Upper lobe of left lung (tissue), 6 donors: ENCODE data around the gene GPC1. TPM values are rescaled to one million over a fixed set of nuclear protein-coding genes. Genes with fewer than 3 reads are reported as not detected.

Experiments used
- ATAC-seq, 2 donors: fragments of 200-7000 bp; cut with Tn5 transposase; one replicate each; pipeline ENCODE4 v1.9.1; 2022; ENCODE audit warnings: mild to moderate bottlenecking in 2 of 2, moderate library complexity in 2 of 2; ENCODE audit not compliant: low FRiP score in 2 of 2
- DNase-seq, 2 donors: peaks; one replicate each; pipeline ENCODE4 v3.0.0-alpha.2; 2019 to 2020
- H3K27ac ChIP-seq, 4 donors: fragments of 200-600 bp; sonication (generic); one replicate each; pipeline ENCODE4 v1.5.1; 2016 to 2019
- H3K27me3 ChIP-seq, 4 donors: fragments of 200-600 bp; sonication (generic); one replicate each; pipeline ENCODE4 v1.5.1; 2017 to 2019
- H3K36me3 ChIP-seq, 4 donors: fragments of 200-600 bp; sonication (generic); one replicate each; pipeline ENCODE4 v1.5.1; 2016 to 2019
- H3K4me1 ChIP-seq, 4 donors: fragments of 200-600 bp; sonication (generic); one replicate each; pipeline ENCODE4 v1.5.1; 2018 to 2019
- H3K4me3 ChIP-seq, 4 donors: fragments of 200-600 bp; sonication (generic); one replicate each; pipeline ENCODE4 v1.5.1; 2017 to 2019; ENCODE audit warnings: mild to moderate bottlenecking in 2 of 4, moderate library complexity in 1 of 4
- H3K9me3 ChIP-seq, 4 donors: fragments of 200-600 bp; sonication (generic); one replicate each; pipeline ENCODE4 v1.5.1; 2018 to 2019
- EP300 ChIP-seq, 4 donors: sonication (generic); formaldehyde crosslinking; IDR thresholded peaks; one replicate each; pipeline ENCODE4 v1.5.1; 2017; ENCODE audit warnings: antibody characterized with exemption in 4 of 4, control low read depth in 2 of 4
- POLR2A ChIP-seq, 4 donors: fragments of 450-650 bp; IDR thresholded peaks; one replicate each; pipeline ENCODE4 v1.5.1; 2016 to 2017; ENCODE audit warnings: antibody characterized with exemption in 4 of 4, mild to moderate bottlenecking in 2 of 4
- POLR2AphosphoS5 ChIP-seq, 2 donors: sonication (generic); formaldehyde crosslinking; IDR thresholded peaks; one replicate each; pipeline ENCODE4 v1.5.1; 2017; ENCODE audit warnings: antibody characterized with exemption in 2 of 2
- WGBS, 2 donors: methylation state at CpG; one replicate each; pipeline ENCODE4 v1.1.5; 2017 to 2018; 5-methylcytosine and 5-hydroxymethylcytosine counted together
- total RNA-seq, 6 donors: library from RNA; depleted of rRNA in 4 of 6; stranded (reverse); fragments of >200 nt in 4 of 6; gene quantifications; one replicate each; pipeline versions ENCODE4 v1.1.0 to v1.2.1, GENCODE V29; 2016 to 2021
- TF ChIP-seq, protein P1 (sequence below), 6 experiments: fragments of 450-650 bp in 4 of 6; fragments of 200-600 bp in 2 of 6; sonication (generic) in 2 of 6; IDR thresholded peaks; one replicate each; pipeline ENCODE4 v1.5.1; 2016 to 2019; ENCODE audit warnings: antibody characterized with exemption in 6 of 6
- donor health status: DM: no; HTN: no; CAD: no; lungs with moderate emphysema.
- donor health status: DM: no; HTN: yes; CAD: no; lungs with severe emphysema.

GPC1 gene
- total RNA-seq, 6 donors from 2014 or later, result 16.8 to 45.5 (median 33.2) TPM

DNA sequence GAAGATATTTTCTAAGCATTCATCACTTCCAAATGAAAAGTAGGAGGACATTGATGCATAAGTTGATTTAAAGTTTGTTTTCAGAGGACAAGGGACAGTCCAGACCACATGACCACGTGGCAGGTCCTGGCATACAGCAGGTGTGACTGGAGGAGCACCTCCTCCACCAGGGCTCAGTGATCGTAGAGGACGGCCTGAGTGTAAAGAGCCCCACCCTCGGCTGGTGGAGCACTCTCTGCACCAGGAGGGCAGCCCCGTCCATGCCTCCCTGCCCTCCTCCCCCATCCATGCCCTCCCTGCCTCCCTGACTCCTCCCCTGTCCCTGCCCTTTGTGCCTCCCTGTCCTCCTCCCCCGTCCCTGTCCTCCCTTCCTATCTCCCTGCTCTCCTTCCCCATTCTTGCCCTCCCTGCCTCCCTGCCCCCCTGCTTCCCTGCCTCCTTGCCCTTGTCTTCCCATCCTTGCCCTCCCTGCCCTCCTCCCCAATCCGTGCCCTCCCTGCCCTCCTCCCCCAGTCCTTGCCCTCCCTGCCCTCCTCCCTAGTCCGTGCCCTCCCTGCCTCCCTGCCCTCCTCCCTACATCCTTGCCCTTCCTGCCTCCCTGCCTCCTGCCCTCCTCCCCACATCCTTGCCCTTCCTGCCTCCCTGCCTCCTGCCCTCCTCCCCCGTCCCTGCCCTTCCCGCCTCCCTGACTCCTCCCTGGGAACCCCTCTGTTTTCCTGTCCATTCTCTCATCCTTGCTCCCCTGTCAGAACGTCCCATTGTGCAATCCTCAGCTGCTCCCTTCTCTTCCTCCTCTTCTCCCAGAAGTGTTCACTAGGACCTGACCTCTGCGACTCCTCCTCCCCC is 74.4 kb downstream of the GPC1 start:
- Histone ChIP-seq H3K27ac (no peak overlapping the region), H3K4me3 (no peak overlapping the region), H3K9me3 (no peaks in the 10 kb centered on the region), H3K4me1 (peaks cover 0 to 7% (median 5%) of the 10 kb centered on the region in 4 donors), H3K27me3 (no peaks in the 10 kb centered on the region), H3K36me3 (peaks cover 0 to 26% (median 15%) of the 10 kb centered on the region in 4 donors)
- TF ChIP-seq POLR2AphosphoS5 (IDR thresholded peaks at IDR 0.05), result no peak
- TF ChIP-seq, protein P1, sequence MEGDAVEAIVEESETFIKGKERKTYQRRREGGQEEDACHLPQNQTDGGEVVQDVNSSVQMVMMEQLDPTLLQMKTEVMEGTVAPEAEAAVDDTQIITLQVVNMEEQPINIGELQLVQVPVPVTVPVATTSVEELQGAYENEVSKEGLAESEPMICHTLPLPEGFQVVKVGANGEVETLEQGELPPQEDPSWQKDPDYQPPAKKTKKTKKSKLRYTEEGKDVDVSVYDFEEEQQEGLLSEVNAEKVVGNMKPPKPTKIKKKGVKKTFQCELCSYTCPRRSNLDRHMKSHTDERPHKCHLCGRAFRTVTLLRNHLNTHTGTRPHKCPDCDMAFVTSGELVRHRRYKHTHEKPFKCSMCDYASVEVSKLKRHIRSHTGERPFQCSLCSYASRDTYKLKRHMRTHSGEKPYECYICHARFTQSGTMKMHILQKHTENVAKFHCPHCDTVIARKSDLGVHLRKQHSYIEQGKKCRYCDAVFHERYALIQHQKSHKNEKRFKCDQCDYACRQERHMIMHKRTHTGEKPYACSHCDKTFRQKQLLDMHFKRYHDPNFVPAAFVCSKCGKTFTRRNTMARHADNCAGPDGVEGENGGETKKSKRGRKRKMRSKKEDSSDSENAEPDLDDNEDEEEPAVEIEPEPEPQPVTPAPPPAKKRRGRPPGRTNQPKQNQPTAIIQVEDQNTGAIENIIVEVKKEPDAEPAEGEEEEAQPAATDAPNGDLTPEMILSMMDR (IDR thresholded peaks at IDR 0.05), result no peak
- no peak for TF ChIP-seq EP300 (IDR thresholded peaks at IDR 0.05)
- no peak for TF ChIP-seq POLR2A (IDR thresholded peaks at IDR 0.05)
- WGBS, 2 donors, result 72 to 73% methylated on average over 10 to 12 of the region's 12 CpGs
- DNase-seq (peak in 1 of 2 donors; percentile 14), ATAC-seq (no peak)

DNA sequence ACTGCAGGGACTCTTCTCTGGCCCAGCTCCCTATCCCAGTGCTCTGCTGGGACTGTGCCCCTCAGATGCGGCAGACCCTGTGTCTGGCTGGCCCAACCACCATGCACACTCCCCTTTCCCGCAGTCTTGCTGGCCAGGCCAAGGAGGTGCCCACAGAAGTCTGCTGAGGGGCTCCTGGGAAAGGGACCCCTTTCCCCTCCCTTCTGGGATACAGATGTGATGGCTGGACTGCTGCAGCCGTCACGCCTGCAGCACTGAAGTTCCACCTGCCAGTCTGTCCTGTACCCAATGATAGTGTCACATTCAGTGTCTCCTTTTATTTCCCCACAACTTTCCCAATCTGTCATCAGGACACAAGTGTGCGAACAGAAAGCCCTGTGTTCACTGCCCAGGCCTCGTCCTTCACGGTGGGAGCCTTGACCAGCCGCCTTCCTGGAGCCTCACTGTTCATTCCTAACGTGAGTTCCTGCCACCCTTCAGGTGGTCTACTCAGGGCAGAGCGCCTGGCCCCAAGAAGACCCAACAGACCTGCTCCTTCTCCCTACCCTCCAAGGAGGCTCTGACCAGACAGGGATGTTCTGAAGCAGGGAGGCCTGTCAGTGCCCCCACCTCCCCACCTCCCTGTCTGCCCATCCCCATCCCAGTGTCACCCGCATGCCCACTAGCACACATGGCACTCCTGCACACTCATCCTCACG is 75.2 kb downstream of the GPC1 start:
- Histone ChIP-seq H3K4me1 (peaks cover 0 to 7% (median 5%) of the 10 kb centered on the region in 4 donors), H3K27me3 (no peaks in the 10 kb centered on the region), H3K9me3 (no peaks in the 10 kb centered on the region), H3K36me3 (peaks cover 0 to 26% (median 15%) of the 10 kb centered on the region in 4 donors), H3K27ac (no peak overlapping the region), H3K4me3 (no peak overlapping the region)
- DNase-seq (peak in 1 of 2 donors; percentile 14), ATAC-seq (no peak)
- 89 to 92% methylated on average over 12 of the region's 12 CpGs for WGBS, 2 donors
- TF ChIP-seq POLR2A (IDR thresholded peaks at IDR 0.05) (no peak), POLR2AphosphoS5 (IDR thresholded peaks at IDR 0.05) (no peak)

DNA sequence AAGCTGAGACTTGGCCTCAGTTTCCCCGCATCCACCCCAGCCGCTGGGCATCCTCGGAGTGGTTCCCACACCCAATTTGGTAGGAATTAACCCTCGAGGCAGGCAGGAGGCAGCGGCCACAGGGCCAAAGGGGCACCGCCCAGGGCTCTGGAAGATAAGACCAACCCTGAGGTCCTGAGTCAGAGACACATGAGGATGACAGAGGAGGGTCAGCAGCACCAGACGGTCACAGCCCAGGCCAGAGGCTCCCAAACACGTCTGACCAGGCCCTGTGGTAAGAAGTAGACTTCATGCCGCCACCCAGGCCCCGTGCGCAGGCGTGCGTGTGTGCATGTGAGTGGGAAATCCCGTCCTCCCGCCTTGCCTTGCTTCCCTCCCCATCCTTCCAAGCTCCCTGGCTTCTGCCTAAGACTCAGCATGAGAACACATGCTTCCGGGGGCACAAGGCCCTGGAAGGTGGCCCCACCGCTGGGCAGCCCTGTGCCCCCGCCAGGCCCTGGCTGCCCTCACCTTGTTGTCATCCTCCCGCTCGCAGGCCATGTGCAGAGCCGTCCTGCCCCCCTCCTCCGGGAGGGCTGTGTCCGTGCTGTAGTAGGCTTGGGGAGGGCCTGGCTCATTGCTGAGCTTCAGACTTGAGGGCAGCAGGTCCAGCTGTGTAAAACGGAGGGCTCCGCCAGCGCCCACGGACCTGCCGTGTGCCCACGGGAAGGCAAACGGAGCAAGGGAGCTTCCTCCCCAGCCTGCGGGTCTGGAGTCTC is 76.1 kb downstream of the GPC1 start:
- DNase-seq (peak; percentile 13 to 70), ATAC-seq (no peak)
- no peak overlapping the region for H3K4me3 ChIP-seq
- TF ChIP-seq POLR2AphosphoS5 (IDR thresholded peaks at IDR 0.05), result no peak
- TF ChIP-seq EP300 (IDR thresholded peaks at IDR 0.05), result no peak
- TF ChIP-seq, protein P1 (IDR thresholded peaks at IDR 0.05), result no peak
- TF ChIP-seq POLR2A (IDR thresholded peaks at IDR 0.05), result no peak
- no peaks in the 10 kb centered on the region for H3K27me3 ChIP-seq
- no peak overlapping the region for H3K27ac ChIP-seq
- 96 to 99% methylated on average over 22 to 30 of the region's 31 CpGs for WGBS, 2 donors
- H3K9me3 ChIP-seq, result no peaks in the 10 kb centered on the region
- H3K4me1 ChIP-seq, result peaks cover 0 to 7% (median 5%) of the 10 kb centered on the region in 4 donors
- peaks cover 0 to 26% (median 15%) of the 10 kb centered on the region in 4 donors for H3K36me3 ChIP-seq

DNA sequence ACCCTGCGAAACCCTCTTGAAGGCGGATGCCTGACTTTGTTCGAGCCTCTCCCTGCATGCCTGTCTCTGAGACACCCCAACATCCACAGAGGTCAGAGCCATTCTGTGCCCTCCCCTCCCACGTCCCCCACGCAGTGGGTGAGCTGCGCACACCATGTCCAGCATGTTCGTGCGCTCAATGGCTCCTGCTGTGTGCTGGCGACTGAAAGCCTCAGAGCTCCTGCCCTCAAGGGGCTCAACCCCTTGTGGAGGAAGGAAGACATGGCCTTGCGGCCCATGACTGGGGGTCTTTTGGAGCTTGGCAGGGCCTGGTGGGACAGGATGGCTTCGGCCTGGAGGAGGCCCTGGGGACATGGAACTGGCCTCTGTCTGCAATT is 76.6 kb downstream of the GPC1 start:
- 99 to 100% methylated on average over 3 to 11 of the region's 11 CpGs for WGBS, 2 donors
- DNase-seq (peak in 1 of 2 donors; percentile 2), ATAC-seq (no peak)
- H3K4me3 ChIP-seq, result no peak overlapping the region
- TF ChIP-seq POLR2A (IDR thresholded peaks at IDR 0.05) (no peak), POLR2AphosphoS5 (IDR thresholded peaks at IDR 0.05) (no peak)
- H3K27ac ChIP-seq, result no peak overlapping the region
- H3K27me3 ChIP-seq, result no peaks in the 10 kb centered on the region
- H3K9me3 ChIP-seq, result no peaks in the 10 kb centered on the region
- H3K4me1 ChIP-seq, result peaks cover 0 to 7% (median 5%) of the 10 kb centered on the region in 4 donors
- H3K36me3 ChIP-seq, result peaks cover 0 to 26% (median 15%) of the 10 kb centered on the region in 4 donors

DNA sequence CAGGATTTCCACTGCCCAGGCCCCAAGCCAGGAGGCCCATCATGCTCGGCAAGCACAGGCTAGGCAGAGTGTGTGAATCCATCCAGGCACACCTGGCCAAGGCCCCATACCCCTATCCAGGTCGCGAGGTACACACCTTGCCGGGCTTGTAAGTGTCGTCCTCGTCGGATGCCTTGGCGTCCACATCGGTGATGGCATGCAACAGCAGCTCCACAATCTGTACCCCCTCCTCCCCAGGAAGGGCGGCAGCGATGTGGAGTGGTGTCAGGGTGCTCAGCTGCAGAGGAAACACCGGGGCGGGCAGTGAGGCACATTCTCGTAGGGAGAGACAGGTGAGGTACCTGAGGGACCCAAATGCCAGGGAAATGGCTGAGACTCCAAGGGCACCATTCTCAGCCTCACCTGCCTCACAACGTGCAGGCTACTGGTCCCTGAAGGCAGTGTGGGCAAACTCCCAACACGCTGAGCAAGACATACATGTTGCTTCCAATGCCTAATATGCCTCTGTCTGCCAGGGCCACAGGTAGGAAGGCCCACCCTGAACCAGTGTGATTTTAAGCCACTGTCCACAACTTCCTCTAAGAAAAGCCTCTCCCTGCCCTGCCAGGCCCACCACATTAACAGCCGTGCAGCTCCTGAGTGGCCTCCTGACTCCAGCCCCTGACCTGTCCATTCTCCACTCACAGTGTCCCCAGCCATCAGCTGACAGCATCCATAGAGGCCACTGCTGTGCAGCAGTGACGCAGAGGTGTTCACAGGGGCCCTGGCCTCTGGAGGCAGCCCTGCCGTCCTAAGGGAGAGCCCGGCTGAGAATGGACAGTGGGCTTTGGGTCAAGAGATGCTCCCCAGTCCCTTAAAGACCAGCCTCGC is 77.4 kb downstream of the GPC1 start:
- TF ChIP-seq, protein P1 (IDR thresholded peaks at IDR 0.05), result no peak
- no peak for TF ChIP-seq POLR2AphosphoS5 (IDR thresholded peaks at IDR 0.05)
- TF ChIP-seq EP300 (IDR thresholded peaks at IDR 0.05), result no peak
- TF ChIP-seq POLR2A (IDR thresholded peaks at IDR 0.05), result no peak
- ATAC-seq, result no peak
- Histone ChIP-seq H3K4me1 (peaks cover 0 to 7% (median 5%) of the 10 kb centered on the region in 4 donors), H3K36me3 (peaks cover 0 to 26% (median 15%) of the 10 kb centered on the region in 4 donors), H3K27ac (no peak overlapping the region), H3K9me3 (no peaks in the 10 kb centered on the region), H3K27me3 (no peaks in the 10 kb centered on the region), H3K4me3 (no peak overlapping the region)
- 92 to 95% methylated on average over 9 to 21 of the region's 21 CpGs for WGBS, 2 donors
- DNase-seq, result peak; percentile 14 to 38
